Neutrophil (primary cell): ENCODE data around the gene FSTL4.

ENCODE experiments used
- H3K27ac ChIP-seq: fragments of 200-600 bp; sonication (generic); 2 replicates; pipeline ENCODE4 v1.5.1; 2016; ENCODE audit warnings: mild to moderate bottlenecking, moderate library complexity
- H3K27me3 ChIP-seq: fragments of 200-600 bp; sonication (generic); 2 replicates; pipeline ENCODE4 v1.6.0; 2016; ENCODE audit warnings: mild to moderate bottlenecking
- H3K36me3 ChIP-seq: fragments of 200-600 bp; sonication (generic); 2 replicates; pipeline ENCODE4 v1.5.1; 2017
- H3K4me1 ChIP-seq, 2 experiments: fragments of 200-600 bp in 1 of 2; sonication (generic) in 1 of 2; 1 replicate in 1 of 2; 2 replicates in 1 of 2; pipeline versions ENCODE4 v1.5.1 to v1.6.1; 2013 to 2016; ENCODE audit warnings: low read depth in 1 of 2, low read length in 1 of 2, mild to moderate bottlenecking in 1 of 2, moderate library complexity in 1 of 2; ENCODE audit not compliant: control insufficient read depth in 1 of 2, insufficient read depth in 1 of 2
- H3K4me3 ChIP-seq, 2 experiments: fragments of 200-600 bp in 1 of 2; sonication (generic) in 1 of 2; 1 replicate in 1 of 2; 2 replicates in 1 of 2; pipeline ENCODE4 v1.5.1; 2013 to 2016; ENCODE audit warnings: low read depth in 1 of 2, low read length in 1 of 2, mild to moderate bottlenecking in 1 of 2, moderate library complexity in 1 of 2
- H3K9me3 ChIP-seq: fragments of 200-600 bp; sonication (generic); 2 replicates; pipeline ENCODE4 v1.5.1; 2016
- TF ChIP-seq, protein P1 (sequence below): fragments of 200-600 bp; sonication (generic); IDR thresholded peaks from 2 replicates; pipeline ENCODE4 v1.5.1; 2016; ENCODE audit warnings: antibody characterized with exemption

Gene FSTL4

DNA sequence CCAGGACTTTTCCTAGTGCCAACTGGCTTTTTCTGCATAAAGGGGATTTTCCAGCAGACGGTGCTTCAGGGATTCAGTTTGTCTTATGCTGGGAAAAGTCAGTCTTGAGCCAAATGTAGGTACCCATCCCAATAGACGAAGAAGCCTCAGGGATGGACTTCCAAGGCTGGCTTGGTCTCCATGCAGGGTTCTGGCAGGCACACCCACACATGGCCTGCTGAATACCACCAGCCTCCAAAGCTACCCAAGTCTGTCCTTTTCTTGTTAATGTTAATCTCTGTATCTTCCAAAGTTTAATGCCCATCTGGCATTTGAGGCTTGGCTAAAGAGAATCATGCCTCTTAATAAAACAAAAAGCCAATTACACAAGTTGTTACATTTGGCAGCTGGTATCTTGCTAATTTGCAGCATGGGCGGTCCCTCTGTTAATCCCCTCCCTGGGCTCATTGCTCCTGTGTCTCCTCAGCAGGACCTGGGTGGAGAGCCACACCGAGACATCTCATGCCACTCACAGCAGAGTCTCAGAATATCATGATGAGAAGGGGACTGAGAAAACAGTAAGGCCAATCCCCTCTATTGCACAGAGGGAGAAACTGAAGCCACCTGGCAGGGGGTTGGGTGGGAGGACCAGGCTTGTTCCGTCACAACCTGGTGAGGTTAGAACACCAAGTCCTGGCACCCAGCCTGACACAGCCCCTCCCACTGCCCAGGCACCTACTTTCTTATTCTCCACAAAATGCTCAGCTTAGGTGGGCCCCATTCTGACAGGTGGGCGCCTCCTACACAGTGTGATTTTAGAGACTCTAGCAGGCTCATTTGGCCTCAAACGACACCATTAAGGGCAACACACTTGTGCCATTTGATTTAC is 243.2 kb downstream of the FSTL4 start:
- H3K9me3 ChIP-seq: no peaks in the 10 kb centered on the region
- TF ChIP-seq, protein P1, sequence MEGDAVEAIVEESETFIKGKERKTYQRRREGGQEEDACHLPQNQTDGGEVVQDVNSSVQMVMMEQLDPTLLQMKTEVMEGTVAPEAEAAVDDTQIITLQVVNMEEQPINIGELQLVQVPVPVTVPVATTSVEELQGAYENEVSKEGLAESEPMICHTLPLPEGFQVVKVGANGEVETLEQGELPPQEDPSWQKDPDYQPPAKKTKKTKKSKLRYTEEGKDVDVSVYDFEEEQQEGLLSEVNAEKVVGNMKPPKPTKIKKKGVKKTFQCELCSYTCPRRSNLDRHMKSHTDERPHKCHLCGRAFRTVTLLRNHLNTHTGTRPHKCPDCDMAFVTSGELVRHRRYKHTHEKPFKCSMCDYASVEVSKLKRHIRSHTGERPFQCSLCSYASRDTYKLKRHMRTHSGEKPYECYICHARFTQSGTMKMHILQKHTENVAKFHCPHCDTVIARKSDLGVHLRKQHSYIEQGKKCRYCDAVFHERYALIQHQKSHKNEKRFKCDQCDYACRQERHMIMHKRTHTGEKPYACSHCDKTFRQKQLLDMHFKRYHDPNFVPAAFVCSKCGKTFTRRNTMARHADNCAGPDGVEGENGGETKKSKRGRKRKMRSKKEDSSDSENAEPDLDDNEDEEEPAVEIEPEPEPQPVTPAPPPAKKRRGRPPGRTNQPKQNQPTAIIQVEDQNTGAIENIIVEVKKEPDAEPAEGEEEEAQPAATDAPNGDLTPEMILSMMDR: no peak
- H3K4me3 ChIP-seq: no peak overlapping the region

DNA sequence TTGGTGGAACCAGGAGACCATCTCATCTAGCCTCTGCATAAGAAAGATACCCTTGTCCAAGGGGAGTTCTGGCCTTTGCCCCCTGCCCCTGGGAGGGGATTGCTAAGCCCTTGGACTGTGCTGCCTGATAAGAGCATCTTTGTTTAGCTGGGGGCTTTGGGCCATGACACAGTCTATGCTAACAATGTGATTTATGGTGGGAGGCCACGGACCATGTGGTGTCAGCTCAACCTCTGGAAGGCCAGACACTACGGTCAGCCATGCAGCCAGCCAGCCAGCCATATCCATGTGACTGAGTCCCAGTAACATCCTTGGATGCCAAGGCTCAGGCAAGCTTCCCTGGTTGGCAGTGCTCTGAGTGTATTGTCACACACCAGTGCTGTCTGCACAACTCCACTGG is 244.4 kb downstream of the FSTL4 start:
- no peaks in the 10 kb centered on the region for H3K9me3 ChIP-seq
- H3K4me1 ChIP-seq: no peaks in the 10 kb centered on the region
- H3K27me3 ChIP-seq: no peaks in the 10 kb centered on the region
- no peaks in the 10 kb centered on the region for H3K36me3 ChIP-seq
- H3K4me3 ChIP-seq: no peak overlapping the region
- H3K27ac ChIP-seq: no peak overlapping the region
- TF ChIP-seq, protein P1: no peak

More for the DNA sequence above, 243.2 kb downstream of the FSTL4 start:
- no peaks in the 10 kb centered on the region for H3K4me1 ChIP-seq
- H3K27me3 ChIP-seq: no peaks in the 10 kb centered on the region
- H3K27ac ChIP-seq: no peak overlapping the region
- H3K36me3 ChIP-seq: no peaks in the 10 kb centered on the region

DNA sequence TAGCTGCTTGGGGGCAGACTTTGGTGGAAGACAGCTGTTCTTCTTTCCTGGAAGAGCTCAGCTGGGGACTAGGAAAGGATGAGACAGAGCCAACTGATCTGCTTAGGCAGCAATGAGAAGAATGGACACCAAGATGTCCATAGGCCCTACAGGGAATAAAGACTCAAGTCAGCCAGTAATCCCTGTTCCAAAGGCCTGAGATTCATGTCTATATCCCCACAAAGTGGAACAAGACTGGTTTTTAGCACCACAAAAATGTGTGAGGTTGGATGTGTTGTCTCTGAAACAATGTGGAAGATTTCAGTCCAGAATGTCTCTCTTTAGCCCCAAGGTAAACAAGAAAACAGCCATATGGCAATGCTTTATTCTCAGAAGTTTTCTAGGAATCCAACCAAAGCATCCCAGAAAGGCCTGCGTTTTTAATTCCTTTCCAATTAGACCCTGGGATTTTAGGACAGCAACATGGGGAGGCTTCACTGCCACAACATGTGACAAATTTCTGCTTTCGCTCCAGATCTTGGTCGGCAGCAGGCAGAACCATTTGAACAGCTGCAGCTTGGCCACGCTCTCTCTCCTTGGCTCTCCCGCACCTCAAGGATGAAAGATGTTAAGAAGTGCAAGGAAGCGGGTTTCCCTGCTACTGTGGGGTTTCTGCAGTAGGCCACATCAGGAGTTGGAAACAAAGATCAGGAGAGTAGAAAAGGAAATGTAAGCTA is 245.1 kb downstream of the FSTL4 start:
- no peak overlapping the region for H3K27ac ChIP-seq
- H3K27me3 ChIP-seq: no peaks in the 10 kb centered on the region
- no peak overlapping the region for H3K4me3 ChIP-seq
- no peaks in the 10 kb centered on the region for H3K4me1 ChIP-seq
- no peaks in the 10 kb centered on the region for H3K9me3 ChIP-seq
- TF ChIP-seq, protein P1: no peak
- no peaks in the 10 kb centered on the region for H3K36me3 ChIP-seq

DNA sequence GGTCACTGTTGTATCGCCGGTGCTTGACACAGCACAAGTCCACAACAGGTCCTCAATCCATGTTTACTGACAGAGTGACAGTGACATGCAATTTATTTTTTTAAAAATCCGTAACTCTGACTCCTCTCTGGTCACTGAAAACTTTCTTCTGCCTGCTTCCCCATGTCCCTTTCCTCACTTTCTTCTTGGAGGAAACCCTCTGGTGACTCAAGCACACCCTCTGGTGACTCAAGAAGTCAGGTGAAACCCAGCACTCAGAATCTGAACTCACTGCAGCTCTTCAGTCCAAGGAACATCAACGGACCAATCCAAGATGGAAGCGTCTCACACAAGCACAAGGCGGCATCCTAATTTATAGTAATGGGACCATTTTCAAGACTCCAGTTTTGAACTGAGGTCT is 245.9 kb downstream of the FSTL4 start:
- Histone ChIP-seq H3K4me1 (no peaks in the 10 kb centered on the region), H3K36me3 (no peaks in the 10 kb centered on the region), H3K4me3 (no peak overlapping the region), H3K9me3 (no peaks in the 10 kb centered on the region), H3K27me3 (no peaks in the 10 kb centered on the region), H3K27ac (no peak overlapping the region)
- TF ChIP-seq, protein P1: no peak

DNA sequence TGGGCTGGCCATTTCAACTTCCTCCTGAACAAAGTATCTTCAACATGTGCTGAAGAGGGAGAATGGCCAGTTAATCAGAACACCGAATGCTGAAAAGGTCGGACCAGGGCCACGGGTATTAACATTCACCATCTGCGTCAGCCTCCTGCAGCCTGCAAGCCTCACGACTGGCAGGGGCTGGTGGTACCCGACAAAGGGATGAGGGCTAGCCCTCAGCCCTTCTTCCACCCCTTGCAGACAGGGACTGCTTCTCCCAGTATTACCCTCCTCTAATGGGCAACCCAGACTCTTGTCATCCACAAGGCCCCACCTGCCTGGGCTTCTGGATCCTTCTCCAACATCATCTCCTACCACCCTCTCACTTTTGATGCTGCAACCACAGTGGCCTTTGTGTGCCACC is 246.6 kb downstream of the FSTL4 start:
- no peaks in the 10 kb centered on the region for H3K4me1 ChIP-seq
- no peaks in the 10 kb centered on the region for H3K9me3 ChIP-seq
- H3K36me3 ChIP-seq: no peaks in the 10 kb centered on the region
- H3K27ac ChIP-seq: no peak overlapping the region
- H3K4me3 ChIP-seq: no peak overlapping the region
- TF ChIP-seq, protein P1: no peak
- no peaks in the 10 kb centered on the region for H3K27me3 ChIP-seq
